HCT116 (cell line): ENCODE results near the gene BCL2L2.

ENCODE experiments used
- CEBPB ChIP-seq: IDR thresholded peaks from 2 replicates; pipeline ENCODE4 v1.6.1; 2012; ENCODE audit warnings: low read depth
- CTCF ChIP-seq, 3 experiments: fragments of 200-600 bp in 1 of 3; sonication (generic) in 1 of 3; IDR thresholded peaks in 2 of 3; conservative IDR thresholded peaks in 1 of 3; 2 replicates each; pipeline ENCODE4 v1.5.1; 2012 to 2017; ENCODE audit warnings: low read depth in 2 of 3, low read length in 2 of 3, antibody characterized with exemption in 1 of 3, borderline replicate concordance in 1 of 3, control low read depth in 1 of 3, mild to moderate bottlenecking in 1 of 3, mixed read lengths in 1 of 3, mixed run types in 1 of 3, moderate library complexity in 1 of 3; ENCODE audit not compliant: insufficient read depth in 1 of 3
- EGR1 ChIP-seq: IDR thresholded peaks from 2 replicates; pipeline ENCODE4 v1.6.1; 2012; ENCODE audit warnings: low read depth
- EZH2phosphoT487 ChIP-seq: fragments of 200-600 bp; IDR thresholded peaks from 2 replicates; pipeline ENCODE4 v1.6.1; 2018; ENCODE audit warnings: antibody characterized with exemption, borderline replicate concordance
- JUND ChIP-seq: IDR thresholded peaks from 2 replicates; pipeline ENCODE4 v1.6.1; 2012
- POLR2A ChIP-seq: IDR thresholded peaks from 2 replicates; pipeline ENCODE4 v1.7.0; 2011; ENCODE audit warnings: borderline replicate concordance; ENCODE audit not compliant: insufficient read depth, insufficient read length; ENCODE audit errors: extremely low read depth
- POLR2AphosphoS5 ChIP-seq: IDR thresholded peaks from 2 replicates; pipeline ENCODE4 v1.6.1; 2011; ENCODE audit warnings: mild to moderate bottlenecking, low read depth, low read length, moderate library complexity
- REST ChIP-seq: IDR thresholded peaks from 2 replicates; pipeline ENCODE4 v1.6.1; 2012; ENCODE audit warnings: low read depth

GRCh38 chr14:23310546-23310945 is 3.9 kb downstream of the BCL2L2 start:
- TF ChIP-seq JUND: no peak
- TF ChIP-seq EZH2phosphoT487: no peak
- no peak for TF ChIP-seq POLR2A
- TF ChIP-seq CTCF (IDR thresholded peaks at IDR 0.05 in 2 of 3, conservative IDR thresholded peaks at IDR 0.05 in 1 of 3; ENCODE audit: borderline replicate concordance in 1 of 3, insufficient read depth in 1 of 3, low read depth in 2 of 3, low read length in 2 of 3): no peak
- TF ChIP-seq POLR2AphosphoS5: no peak
- no peak for TF ChIP-seq REST
- TF ChIP-seq CEBPB: no peak
- TF ChIP-seq EGR1: no peak
